ENCODE data around the gene OR10H3.

- no peak for TF ChIP-seq CTCF (conservative IDR thresholded peaks at IDR 0.05)
- TF ChIP-seq ZFX (IDR thresholded peaks at IDR 0.05) = no peak
Measured at GRCh38 chr19:15790096-15790495, 52.3 kb downstream of the OR10H3 start.
